Hematopoietic multipotent progenitor cell treated with erythropoietin and hydrocortisone succinate and interleukin-3 and kit ligand, for 4 days (in vitro differentiated cells): ENCODE results near the gene KRTAP4-12.
A peak's percentile ranks its signal among the peaks of the same experiment; 100 is the strongest.
"Not testable (repeated sequence)": the region's sequence is repeated elsewhere in the genome, so short reads cannot be mapped to it uniquely, and the experiment has no call there.

Experiments used
- DNase-seq: peaks from one replicate; pipeline ENCODE4 v3.0.0-alpha.2; 2015

KRTAP4-12 gene

DNA sequence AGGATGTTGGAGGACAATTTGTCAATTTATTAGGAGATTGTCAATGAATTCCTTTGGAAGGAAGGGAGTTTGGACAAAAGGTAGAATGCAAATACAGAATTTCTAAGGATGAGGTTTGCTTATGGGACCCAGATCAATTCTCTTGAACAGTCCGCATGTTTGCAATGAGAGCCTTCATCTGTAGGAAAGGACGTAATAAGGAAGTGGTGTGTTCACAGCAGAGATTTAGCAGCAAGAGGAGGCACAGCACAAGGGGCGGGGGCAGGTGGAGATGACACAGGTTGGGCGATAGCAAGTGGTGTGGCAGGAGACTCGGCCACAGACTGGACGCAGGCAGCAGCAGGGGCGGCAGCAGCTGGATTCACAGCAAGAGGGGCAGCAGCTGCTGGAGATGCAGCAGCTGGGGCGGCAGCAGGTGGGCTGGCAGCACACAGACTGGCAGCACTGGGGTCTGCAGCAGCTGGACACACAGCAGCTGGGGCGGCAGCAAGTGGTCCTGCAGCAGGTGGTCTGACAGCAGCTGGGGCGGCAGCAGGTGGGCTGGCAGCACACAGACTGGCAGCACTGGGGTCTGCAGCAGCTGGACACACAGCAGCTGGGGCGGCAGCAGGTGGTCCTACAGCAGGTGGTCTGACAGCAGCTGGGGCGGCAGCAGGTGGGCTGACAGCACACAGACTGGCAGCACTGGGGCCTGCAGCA is 541 bp downstream of the KRTAP4-12 start:
- DNase-seq: not testable (repeated sequence)

DNA sequence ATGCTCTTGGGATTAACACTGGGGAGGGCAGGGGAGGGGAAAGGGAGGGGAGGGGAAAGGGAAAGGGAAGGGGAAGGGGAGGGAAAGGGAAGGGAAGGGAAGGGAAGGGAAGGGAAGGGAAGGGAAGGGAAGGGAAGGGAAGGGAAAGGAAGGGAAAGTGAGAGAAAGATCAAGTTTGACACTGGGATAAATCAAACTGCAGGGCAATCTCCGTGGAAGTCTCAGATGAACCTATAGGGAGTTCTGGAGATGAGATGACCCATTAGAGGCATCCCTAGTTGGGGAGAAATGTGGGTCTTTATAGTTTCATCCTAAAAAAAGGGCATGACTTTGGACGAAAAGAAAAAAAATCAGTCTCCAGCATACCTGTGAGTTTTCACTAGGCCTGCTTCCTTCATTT is 2.2 kb downstream of the KRTAP4-12 start:
- DNase-seq: no peak

DNA sequence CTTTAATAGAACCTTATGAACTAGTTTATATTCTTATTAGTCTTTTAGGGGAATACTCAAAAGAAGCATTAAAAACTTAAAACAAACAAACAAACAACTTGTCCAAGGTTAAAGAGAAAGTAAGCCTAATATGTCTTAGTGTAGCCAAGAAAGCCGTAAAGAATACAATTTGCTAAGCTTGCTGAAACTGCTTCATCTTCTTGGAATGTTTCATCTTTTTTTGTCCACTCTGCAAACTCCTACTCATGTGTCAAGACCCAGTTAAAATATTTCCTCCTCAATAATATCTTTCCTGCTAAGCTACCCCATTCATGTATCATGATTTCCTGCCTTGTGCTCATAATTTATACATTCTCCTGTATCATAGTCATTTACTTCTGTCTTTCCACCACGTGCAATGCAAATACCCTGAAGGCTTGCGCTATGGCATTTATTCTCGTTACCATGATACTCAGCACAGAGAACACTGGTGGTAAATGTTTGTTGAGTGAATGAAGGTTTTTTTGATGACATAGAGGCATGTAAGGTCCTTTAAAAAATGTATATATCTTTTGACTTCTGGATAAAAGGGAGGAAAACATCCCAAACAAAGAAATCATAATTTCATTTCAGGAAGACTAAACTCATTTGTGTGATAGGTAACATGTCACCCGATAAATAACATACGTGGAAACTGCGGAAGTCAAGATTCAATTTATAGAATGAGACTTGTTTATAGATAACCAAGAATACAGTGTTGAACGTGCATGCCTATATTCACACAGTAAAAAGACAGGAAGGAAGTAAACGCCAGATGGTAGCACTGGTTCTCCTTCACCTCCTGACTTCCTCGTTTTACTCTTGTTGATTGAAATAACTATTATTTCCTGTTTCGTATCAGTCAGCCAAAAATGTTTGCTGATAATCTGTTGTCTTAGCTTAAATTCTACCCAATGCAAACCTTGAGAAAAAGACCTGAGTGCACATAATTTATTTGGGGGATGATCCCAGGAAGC is 4.0 kb downstream of the KRTAP4-12 start:
- DNase-seq: peak; percentile 55

DNA sequence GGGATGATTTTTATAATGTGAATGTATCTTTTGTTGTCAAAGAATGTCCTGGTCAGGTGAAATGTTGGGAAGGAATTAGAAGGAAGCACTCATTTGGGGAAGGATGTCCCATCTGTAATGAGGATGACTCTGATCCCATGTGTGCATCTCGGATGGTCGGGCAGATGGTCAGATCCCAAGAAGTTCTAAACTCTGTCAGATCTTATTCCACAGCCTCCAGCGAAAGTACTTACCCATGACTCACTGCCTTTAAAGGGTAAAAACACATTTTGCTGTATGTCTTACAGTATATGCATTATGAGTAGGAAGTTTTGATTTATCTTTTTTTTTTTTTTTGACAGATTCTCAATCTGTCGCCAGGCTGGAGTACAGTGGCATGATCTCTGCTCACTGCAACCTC is 5.3 kb downstream of the KRTAP4-12 start:
- no peak for DNase-seq

DNA sequence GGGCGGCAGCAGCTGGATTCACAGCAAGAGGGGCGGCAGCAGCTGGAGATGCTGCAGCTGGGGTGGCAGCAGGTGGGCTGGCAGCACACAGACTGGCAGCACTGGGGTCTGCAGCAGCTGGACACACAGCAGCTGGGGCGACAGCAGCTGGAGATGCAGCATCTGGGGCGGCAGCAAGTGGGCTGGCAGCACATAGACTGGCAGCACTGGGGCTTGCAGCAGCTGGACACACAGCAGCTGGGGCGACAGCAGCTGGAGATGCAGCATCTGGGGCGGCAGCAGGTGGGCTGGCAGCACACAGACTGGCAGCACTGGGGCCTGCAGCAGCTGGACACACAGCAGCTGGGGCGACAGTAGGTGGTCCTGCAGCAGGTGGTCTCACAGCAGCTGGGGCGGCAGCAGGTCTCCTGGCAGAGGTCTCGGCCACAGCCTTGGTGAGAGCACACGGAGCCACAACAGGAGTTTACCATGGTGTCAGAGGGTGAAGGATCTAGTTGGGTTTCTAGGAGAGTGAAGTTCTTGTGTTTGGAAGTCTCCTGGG is 6.1 kb downstream of the KRTAP4-12 start, which contains the start of gene KRTAP4-11:
TSS of gene KRTAP4-11 (minus strand) at position 528 of the 541 bp plus-strand sequence. CDS start at position 470, 58 bp downstream.
- not testable (repeated sequence) for DNase-seq

DNA sequence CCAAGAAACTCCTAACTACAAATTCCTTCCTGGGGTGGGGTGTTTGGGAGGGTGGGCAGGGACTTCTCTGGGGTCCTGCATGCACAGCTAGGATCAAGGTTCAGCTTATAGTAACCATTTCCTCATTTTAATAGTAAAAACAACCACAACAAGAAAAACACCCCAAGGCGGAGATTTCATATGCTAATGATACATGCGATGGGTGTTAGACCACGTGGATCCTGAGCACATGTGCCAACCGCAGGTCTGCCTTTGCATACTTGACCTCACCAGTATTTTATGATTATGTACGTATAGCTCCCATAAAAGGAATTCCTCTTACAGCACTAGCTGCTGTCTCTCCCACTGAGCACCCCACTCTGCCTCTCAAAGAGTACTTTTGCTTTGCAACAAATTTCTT is 7.7 kb downstream of the KRTAP4-12 start:
- peak; percentile 18 for DNase-seq

DNA sequence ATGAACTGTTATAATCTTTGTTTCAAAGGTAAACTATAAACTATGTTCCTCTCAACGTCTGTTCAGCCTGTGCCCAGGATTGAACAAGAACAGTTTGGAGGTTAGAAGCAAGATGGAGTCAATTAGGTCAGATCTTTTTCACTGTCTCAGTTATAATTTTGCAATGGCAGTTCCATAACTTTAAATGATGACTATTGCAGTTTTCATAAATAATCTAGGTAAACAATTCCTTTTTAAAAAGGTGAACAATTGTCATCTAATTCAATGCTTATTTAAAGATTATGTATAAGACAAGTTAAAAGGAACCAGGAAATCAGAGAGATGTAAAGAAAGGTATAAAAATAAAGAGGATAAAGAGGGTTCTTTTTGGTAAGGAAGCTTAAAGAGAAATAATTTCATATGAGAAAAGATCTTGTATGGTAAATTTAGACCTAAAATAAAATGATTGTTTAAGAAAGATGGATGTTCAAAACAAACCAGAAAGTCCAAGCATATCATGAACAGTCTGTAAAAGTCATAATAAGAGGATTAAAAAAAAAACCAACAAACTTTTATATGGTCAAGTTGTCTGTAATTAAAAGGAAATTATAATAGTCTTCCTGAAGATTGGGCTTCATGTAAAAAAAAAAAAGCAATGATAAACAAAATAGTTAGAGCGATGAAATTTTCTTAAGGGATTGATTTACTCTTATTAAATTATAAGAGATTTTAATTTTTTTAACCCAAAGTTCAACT is 12.7 kb downstream of the KRTAP4-12 start:
- DNase-seq: no peak

DNA sequence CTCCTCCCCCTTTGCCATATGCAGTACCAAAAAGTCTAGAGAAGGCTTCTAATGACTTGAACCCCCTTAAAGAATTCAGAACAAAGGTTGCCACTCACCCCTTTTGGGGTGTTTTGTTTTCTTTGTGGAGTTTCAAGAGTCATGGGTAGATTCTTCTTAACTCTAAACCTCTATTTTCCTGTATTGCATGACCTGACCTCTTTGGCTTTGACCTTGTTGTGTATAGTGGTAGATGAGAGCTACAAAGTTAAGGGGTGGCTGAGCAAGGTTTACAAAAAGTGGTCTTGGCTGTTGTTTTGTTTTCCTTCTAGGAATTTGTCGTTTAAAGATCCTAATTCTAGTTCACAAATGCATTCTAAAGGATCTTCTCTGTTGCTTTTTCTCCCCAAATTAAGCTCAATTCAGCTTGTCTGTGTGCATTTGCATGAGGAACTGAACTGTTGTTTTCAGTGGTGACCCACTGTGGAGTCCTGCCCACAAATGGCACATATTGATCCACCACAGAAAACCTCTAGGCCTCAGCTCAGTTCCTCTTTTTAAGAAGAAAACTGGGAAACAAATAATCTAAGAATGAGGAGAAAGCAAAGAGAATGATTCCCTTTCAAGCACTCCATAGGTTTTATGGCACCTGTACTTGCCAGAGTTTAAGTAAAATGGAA is 15.1 kb downstream of the KRTAP4-12 start:
- DNase-seq: not testable (repeated sequence)

DNA sequence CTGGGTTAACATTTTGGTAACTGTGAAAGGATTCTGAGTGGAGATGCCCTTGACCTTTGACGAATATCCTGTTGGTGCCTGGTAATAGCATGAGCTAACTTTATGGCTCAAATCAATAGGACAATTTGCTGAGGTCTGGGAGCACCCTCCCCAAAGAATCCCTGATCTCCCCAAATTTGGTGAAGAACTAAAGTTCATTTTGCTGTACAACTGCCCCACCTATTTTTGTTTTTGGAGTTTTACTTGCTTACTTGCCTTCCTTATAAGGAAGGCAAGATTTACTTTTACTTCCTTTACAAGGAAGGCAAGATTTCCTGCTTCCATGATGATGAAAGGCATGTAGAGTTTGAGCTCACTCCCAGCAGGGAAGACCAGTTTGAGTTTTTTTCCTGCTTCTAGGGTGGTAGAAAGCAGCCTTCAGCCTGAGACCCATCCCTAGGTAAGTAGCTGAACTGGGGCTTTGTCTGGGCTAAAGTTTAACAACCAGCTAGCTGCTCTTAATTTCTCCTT is 16.0 kb downstream of the KRTAP4-12 start:
- no peak for DNase-seq

DNA sequence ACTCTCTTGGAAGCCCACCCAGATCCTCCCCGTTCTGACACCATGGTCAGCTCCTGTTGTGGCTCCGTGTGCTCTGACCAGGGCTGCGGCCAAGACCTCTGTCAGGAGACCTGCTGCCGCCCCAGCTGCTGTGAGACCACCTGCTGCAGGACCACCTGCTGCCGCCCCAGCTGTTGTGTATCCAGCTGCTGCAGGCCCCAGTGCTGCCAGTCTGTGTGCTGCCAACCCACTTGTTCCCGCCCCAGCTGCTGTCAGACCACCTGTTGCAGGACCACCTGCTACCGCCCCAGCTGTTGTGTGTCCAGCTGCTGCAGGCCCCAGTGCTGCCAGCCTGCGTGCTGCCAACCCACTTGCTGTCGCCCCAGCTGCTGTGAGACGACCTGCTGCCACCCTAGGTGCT is 18.6 kb downstream of the KRTAP4-12 start, which contains the start of gene KRTAP4-9:
TSS of gene KRTAP4-9 (plus strand) at position 43 of the 400 bp plus-strand sequence. CDS start at position 43, 0 bp downstream.
- DNase-seq: not testable (repeated sequence)

DNA sequence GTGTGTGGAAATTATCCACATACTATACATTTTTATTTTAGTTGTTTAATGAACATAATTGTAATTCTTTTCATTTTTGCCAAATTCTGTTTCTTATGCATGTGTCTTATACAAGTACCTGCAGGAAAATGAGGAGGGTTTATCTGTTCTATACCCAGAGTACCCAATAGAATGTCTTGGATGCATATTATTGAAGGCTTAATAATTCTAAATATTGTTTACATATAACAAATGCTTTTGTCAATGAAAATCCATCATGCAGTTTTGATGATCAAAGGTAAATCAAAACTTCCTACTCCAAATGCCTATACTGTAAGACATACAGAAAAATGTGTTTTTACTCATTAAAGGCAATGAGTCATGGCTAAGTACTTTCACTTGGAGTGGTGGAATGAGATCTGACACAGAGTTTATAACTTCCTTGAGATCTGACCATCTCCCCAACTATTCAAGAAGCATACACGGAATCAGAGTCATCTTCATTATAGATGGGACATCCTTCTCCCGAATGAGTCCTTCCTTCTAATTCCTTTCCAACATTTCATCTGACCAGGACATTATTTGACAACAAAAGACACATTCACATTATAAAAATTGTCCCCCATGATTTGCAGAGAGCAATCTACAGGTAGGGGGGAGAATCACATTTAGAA is 19.5 kb downstream of the KRTAP4-12 start:
- DNase-seq: not testable (repeated sequence)

DNA sequence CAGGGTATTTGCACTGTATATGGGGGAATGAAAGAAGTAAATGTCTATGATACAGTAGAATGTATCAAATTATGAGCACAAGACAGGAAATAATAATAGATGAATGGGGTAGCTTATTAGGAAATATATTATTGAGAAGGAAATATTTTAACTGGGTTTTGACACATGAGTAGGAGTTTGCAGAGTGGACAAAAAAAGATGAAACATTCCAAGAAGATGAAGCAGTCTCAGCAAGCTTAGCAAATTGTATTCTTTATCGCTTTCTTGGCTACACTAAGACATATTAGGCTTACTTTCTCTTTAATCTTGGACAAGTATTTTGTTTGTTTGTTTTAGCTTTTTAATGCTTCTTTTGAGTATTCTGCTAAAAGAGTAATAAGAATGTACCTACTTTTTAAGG is 20.1 kb downstream of the KRTAP4-12 start:
- DNase-seq: no peak

DNA sequence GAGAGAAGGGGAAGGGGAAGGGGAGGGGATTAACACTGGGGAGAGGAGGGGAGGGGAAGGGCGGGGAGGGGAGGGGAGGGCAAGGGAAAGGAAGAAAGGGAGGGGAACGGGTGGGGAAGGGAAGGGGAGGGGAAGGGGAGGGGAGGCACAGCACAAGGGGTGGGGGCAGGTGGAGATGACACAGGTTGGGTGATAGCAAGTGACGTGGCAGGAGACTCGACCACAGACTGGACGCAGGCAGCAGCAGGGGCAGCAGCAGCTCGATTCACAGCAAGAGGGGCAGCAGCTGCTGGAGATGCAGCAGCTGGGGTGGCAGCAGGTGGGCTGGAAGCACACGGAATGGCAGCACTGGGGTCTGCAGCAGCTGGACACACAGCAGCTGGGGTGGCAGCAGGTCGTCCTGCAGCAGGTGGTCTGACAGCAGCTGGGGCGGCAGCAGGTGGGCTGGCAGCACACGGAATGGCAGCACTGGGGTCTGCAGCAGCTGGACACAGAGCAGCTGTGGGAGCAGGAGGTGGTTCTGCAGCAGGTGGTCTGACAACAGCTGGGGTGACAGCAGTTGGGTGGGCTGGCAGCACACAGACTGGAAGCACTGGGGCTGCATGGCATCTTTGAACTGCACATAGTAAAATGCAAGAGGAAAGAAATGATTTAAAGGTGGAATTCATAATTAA is 22.3 kb downstream of the KRTAP4-12 start, which contains the start of gene KRTAP4-16:
TSS of gene KRTAP4-16 (minus strand) at position 624 of the 674 bp plus-strand sequence. CDS start at position 624, 0 bp downstream.
- no peak for DNase-seq

DNA sequence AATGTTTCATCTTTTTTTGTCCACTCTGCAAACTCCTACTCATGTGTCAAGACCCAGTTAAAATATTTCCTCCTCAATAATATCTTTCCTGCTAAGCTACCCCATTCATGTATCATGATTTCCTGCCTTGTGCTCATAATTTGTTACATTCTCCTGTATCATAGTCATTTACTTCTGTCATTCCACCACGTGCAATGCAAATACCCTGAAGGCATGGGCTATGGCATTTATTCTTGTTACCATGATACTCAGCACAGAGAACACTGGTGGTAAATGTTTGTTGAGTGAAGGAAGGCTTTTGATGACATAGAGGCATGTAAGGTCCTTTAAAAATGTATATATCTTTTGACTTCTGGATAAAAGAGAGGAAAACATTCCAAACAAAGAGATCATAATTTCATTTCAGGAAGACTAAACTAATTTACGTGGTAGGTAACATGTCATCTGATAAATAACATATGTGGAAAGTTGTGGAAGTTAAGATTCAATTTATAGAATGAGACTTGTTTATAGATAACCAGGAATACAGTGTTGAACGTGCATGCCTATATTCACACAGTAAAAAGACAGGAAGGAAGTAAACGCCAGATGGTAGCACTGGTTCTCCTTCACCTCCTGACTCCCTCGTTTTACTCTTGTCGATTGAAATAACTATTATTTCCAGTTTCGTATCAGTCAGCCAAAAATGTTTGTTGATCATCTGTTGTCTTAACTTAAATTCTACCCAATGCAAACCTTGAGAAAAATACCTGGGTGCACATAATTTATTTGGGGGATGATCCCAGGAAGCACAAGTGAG is 24.1 kb downstream of the KRTAP4-12 start:
- peak; percentile 10 for DNase-seq

DNA sequence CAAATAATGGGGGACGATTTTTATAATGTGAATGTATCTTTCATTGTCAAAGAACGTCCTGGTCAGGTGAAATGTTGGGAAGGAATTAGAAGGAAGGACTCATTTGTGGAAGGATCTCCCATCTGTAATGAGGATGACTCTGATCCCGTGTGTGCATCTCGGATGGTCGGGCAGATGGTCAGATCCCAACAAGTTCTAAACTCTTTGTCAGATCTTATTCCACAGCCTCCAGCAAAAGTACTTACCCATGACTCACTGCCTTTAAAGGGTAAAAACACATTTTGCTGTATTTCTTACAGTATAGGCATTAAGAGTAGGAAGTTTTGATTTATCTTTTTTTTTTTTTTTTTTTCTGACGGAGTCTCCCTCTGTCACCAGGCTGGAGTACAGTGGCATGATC is 25.5 kb downstream of the KRTAP4-12 start:
- no peak for DNase-seq

DNA sequence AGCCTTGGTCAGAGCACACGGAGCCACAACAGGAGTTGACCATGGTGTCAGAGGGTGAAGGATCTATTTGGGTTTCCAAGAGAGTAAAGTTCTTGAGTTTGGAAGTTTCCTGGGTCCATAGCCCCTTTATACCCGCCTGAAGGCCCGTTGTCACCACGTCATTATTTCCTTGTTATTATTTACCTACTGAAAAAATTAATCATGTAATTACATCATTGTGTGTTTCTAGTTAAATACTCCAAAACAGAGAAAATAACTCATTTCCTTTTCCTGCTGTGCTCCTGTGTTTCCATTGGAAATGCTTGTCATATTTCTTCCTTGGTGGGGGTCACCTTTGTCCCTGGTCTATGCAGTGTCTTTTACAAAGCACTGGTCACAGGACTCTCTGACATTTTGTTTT is 25.9 kb downstream of the KRTAP4-12 start, which contains the start of gene KRTAP4-8:
TSS of gene KRTAP4-8 (minus strand) at position 101 of the 400 bp plus-strand sequence. CDS start at position 43, 58 bp downstream.
- no peak for DNase-seq

DNA sequence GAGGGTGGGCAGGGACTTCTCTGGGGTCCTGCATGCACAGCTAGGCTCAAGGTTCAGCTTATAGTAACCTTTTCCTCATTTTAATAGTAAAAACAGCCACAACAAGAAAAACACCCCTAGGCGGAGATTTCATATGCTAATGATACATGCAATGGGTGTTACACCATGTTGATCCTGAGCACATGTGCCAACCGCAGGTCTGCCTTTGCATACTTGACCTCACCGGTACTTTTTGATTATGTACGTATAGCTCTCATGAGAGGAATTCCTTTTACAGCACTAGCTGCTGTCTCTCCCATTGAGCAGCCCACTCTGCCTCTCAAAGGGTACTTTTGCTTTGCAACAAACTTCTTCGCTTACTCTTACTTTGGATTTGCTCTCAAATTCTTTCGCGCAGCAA is 27.9 kb downstream of the KRTAP4-12 start:
- no peak for DNase-seq

DNA sequence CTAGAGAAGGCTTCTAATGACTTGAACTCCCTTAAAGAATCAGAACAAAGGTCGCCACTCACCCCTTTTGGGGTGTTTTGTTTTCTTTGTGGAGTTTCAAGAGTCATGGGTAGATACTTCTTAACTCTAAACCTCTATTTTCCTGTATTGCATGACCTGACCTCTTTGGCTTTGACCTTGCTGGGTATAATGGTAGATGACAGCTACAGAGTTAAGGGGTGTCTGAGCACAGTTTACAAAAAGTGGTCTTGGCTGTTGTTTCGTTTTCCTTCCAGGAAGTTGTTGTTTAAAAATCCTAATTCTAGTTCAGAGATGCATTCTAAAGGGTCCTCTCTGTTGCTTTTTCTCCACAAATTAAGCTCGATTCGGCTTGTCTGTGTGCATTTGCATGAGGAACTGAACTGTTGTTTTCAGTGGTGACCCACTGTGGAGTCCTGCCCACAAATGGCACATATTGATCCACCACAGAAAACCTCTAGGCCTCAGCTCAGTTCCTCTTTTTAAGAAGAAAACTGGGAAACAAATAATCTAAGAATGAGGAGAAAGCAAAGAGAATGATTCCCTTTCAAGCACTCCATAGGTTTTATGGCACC is 35.1 kb downstream of the KRTAP4-12 start:
- not testable (repeated sequence) for DNase-seq
